GM12872 (cell line): Measurements from ENCODE around the gene LCP2.

Experiments
- CTCF ChIP-seq: IDR thresholded peaks from 3 replicates; pipeline ENCODE4 v1.5.1; 2011; ENCODE audit warnings: low read depth, mild to moderate bottlenecking, low read length, moderate library complexity; ENCODE audit not compliant: insufficient read depth

Gene LCP2

DNA sequence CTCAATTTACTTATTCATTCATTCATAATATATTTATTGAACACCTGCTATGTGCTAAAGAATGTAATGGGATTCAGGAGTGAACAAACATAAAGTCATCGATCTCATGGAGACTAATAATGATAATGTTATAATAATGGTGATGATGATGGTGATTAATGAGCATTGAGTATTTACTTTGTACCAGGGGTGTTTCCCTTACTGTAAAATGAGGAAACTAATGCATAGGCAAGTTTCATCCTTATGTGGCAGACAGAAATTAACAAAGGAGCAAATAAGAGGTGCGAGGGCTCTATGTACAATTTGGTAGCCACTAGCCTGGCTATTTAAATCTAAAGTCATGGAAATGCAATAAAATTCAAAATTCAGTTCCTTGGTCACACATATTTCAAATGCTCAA is 11.1 kb upstream of the LCP2 start:
- no peak for TF ChIP-seq CTCF

GRCh38 chr5:170307575-170308465 is 10.2 kb upstream of the LCP2 start:
- no peak for TF ChIP-seq CTCF

DNA sequence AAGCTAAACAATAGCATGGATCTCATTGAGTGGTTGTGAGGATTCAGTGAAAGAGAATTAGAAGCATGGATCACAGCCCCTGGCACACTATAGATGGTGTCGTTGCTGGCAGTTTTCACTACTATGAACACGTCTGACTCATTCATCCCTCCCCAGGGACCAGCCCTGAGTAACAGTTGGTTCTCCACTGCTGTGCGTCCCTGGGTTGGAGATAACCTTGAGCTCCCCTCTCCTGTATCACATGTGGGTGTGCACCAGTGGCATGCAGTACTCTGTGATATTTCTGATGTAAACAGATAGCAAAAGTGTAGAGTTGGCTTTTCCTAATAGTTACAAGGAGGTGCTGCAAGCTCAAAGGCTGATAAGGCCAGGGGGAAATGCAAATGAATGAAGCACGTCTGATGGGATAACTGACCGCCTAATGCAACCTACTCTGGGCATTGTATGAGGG is 8.8 kb upstream of the LCP2 start:
- no peak for TF ChIP-seq CTCF

DNA sequence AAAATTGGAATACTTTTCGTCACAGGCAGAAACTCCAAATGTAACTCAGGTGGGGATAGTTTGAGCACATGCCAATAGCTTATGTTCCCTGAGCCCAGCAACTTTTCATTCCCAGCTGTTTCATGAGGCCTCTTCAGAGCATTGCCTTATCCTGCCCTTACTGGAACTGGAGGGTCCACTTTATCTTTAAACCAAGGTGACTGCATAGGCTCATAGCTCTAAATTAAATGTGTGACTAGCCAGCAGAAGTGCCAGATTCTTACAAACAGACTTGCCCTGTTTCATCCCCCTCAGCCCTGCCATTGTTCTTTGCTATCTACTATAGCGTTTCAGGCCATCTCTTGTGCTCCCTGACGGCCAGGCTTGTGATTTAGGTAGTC is 8.1 kb upstream of the LCP2 start:
- no peak for TF ChIP-seq CTCF

GRCh38 chr5:170305016-170305645 is 7.6 kb upstream of the LCP2 start:
- TF ChIP-seq CTCF: no peak

- no peak for TF ChIP-seq CTCF
These were observed 6.0 kb upstream of the LCP2 start for GRCh38 chr5:170303549-170303948.

DNA sequence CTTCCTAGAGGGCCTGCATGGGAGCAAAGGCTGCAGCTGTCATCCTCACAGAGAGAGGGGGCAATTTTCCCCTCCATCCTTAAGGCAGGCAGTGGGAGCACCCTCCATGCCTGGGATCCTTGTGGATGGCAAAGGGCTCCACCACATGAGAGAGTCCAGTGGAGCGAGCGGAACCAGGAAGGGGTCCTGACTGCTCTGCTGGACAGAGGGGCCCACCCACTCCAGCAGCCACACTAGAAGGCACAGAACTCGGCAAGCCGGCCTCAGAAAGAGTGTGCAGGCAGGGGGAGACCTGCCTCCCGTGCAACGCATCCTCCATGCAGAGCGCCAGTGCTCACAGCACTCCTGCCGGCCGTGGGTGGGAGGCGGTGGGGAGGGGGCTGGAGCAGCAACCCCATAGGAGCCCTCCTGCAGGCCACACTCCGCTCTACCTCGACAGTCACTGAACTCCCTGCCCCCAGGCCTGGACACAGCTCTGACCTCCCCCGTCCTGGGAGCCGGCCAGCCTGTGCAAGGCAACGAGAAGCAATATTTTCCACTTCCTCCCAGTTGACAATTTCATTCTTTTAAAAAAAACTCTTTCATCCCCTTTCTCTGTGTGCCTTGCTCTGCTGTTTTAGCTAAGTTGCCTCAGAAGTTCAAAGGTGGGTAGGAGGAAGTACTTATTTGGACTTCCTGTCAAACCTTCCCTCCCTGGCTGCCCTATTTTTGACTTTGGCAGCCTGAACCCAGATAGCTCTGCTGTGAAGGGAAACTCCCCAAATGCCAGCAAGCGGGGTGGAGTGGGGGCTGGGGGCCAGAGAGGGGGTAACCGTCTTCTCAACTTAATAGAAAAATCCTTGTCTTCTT is 5.3 kb upstream of the LCP2 start:
- no peak for TF ChIP-seq CTCF
